Peyer's patch (tissue), 4 donors: ENCODE data around the gene CDC42BPA.

Source experiments
- POLR2A ChIP-seq, 2 donors: fragments of 450-650 bp; IDR thresholded peaks; one replicate each; pipeline ENCODE4 v1.5.1; 2017; ENCODE audit warnings: antibody characterized with exemption in 2 of 2, mild to moderate bottlenecking in 2 of 2, moderate library complexity in 2 of 2
- TF ChIP-seq, protein P1 (sequence below), 6 experiments: fragments of 450-650 bp in 4 of 6; fragments of 200-600 bp in 2 of 6; sonication (generic) in 1 of 6; IDR thresholded peaks; one replicate each; pipeline ENCODE4 v1.5.1; 2017 to 2019; ENCODE audit warnings: antibody characterized with exemption in 6 of 6, mild to moderate bottlenecking in 3 of 6, moderate library complexity in 1 of 6

GRCh38 chr1:226967665-226968064 lies 350.6 kb downstream of the CDC42BPA start:
- TF ChIP-seq, protein P1, sequence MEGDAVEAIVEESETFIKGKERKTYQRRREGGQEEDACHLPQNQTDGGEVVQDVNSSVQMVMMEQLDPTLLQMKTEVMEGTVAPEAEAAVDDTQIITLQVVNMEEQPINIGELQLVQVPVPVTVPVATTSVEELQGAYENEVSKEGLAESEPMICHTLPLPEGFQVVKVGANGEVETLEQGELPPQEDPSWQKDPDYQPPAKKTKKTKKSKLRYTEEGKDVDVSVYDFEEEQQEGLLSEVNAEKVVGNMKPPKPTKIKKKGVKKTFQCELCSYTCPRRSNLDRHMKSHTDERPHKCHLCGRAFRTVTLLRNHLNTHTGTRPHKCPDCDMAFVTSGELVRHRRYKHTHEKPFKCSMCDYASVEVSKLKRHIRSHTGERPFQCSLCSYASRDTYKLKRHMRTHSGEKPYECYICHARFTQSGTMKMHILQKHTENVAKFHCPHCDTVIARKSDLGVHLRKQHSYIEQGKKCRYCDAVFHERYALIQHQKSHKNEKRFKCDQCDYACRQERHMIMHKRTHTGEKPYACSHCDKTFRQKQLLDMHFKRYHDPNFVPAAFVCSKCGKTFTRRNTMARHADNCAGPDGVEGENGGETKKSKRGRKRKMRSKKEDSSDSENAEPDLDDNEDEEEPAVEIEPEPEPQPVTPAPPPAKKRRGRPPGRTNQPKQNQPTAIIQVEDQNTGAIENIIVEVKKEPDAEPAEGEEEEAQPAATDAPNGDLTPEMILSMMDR (IDR thresholded peaks at IDR 0.05): no peak
- no peak for TF ChIP-seq POLR2A (IDR thresholded peaks at IDR 0.05)
